ENCODE measurements around the gene WDFY4.

WDFY4 gene

GRCh38 chr10:48777110-48777509 is 92.4 kb downstream of the WDFY4 start:
- no peak overlapping the region for H3K27ac ChIP-seq
- TF ChIP-seq CTCF (conservative IDR thresholded peaks at IDR 0.05) = no peak
- TF ChIP-seq ZFX (IDR thresholded peaks at IDR 0.05) = no peak

GRCh38 chr10:48778193-48778857 is 93.7 kb downstream of the WDFY4 start:
- TF ChIP-seq CTCF (conservative IDR thresholded peaks at IDR 0.05) = no peak
- no peak for TF ChIP-seq ZFX (IDR thresholded peaks at IDR 0.05)
- H3K27ac ChIP-seq = no peak overlapping the region

DNA sequence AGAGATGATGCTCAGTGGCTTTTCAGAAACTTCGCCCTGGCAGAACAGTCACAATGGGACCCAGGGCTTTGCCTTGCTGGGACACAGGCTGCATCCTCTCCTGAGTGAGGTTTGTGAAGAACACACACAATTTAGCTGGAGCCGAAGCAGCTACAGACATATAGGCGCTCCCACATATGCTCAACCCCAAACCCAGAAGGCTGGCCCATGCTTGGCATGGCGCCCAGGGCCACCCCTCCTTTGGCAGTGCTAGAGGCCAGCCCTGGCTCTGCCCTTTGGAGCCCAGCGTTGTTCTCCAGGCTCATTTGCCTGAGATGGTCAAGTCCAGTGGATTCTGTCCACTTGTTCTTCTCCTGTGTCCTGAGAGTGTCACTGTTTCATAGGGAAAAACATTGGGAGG is 94.4 kb downstream of the WDFY4 start:
- no peak overlapping the region for H3K27ac ChIP-seq
- TF ChIP-seq CTCF (conservative IDR thresholded peaks at IDR 0.05) (no peak), ZFX (IDR thresholded peaks at IDR 0.05) (no peak)

- no peak overlapping the region for H3K27ac ChIP-seq
- no peak for TF ChIP-seq ZFX (IDR thresholded peaks at IDR 0.05)
- no peak for TF ChIP-seq CTCF (conservative IDR thresholded peaks at IDR 0.05)
These were observed 95.0 kb downstream of the WDFY4 start for GRCh38 chr10:48779546-48780152.

GRCh38 chr10:48780341-48780740 is 95.7 kb downstream of the WDFY4 start:
- no peak for TF ChIP-seq CTCF (conservative IDR thresholded peaks at IDR 0.05)

DNA sequence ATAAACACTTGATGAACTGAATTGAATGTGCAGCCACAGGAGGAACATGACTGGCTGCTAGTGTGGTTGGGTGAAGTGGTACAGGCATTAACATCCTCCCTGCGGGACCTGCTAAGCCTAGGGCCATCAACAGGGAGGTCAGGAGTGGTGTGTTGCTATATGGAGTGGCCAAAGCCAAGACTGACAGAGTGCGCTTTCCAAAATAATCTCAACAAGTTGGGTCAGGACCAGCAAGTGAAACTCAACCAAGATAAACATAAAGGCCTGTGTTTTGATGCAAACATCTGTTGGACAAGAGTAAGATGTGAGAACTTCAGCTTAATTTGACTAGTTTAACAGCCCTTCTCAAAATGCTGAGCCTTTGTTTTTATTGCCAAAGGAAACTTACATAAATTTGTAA is 97.7 kb downstream of the WDFY4 start:
- H3K27ac ChIP-seq = no peak overlapping the region
- TF ChIP-seq ZFX (IDR thresholded peaks at IDR 0.05) (no peak), CTCF (conservative IDR thresholded peaks at IDR 0.05) (no peak)

More at GRCh38 chr10:48780341-48780740, 95.7 kb downstream of the WDFY4 start:
- H3K27ac ChIP-seq = no peak overlapping the region

DNA sequence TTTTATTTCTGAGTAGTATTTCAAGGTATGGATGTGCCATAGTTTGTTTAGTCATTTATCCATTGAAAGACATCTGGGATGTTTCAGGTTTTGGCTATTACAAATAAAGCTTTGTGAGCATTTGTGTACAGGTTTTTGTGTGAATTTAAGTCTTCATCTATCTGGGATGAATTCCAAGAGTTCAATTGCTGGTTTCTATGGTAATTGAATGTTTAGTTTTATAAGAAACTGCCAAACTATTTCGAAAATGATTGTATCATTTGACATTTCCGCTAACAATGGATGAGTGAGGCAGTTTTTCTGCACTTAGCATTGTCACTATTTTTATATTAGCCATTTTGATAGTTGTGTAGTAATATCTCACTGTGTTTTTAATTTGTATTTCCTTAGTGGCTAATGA is 99.4 kb downstream of the WDFY4 start:
- no peak overlapping the region for H3K27ac ChIP-seq
- no peak for TF ChIP-seq ZFX (IDR thresholded peaks at IDR 0.05)
- no peak for TF ChIP-seq CTCF (conservative IDR thresholded peaks at IDR 0.05)

Data from C4-2B (cell line).